KOPT-K1 (cell line): ENCODE results near the gene DCUN1D5.
A peak's percentile ranks its signal among the peaks of the same experiment; 100 is the strongest.

Source experiments
- H3K27ac ChIP-seq: fragments of 200-600 bp; sonication (generic); 2 replicates; pipeline ENCODE4 v1.5.1; 2016; ENCODE audit warnings: antibody characterized with exemption, mild to moderate bottlenecking, low read depth, low read length; ENCODE audit not compliant: poor library complexity, severe bottlenecking
- H3K36me3 ChIP-seq: fragments of 200-600 bp; sonication (generic); 2 replicates; pipeline ENCODE4 v1.5.1; 2017; ENCODE audit warnings: antibody characterized with exemption, mild to moderate bottlenecking, low read length, moderate library complexity; ENCODE audit not compliant: insufficient read depth
- H3K9me3 ChIP-seq: fragments of 200-600 bp; sonication (generic); 2 replicates; pipeline ENCODE4 v1.5.1; 2017; ENCODE audit warnings: antibody characterized with exemption, low read length, mild to moderate bottlenecking; ENCODE audit not compliant: insufficient read depth, poor library complexity, severe bottlenecking

The DCUN1D5 gene

GRCh38 chr11:103077554-103077953 is 14.4 kb downstream of the DCUN1D5 start:
- H3K27ac ChIP-seq = no peak overlapping the region
- H3K36me3 ChIP-seq = peaks cover 93% of the 10 kb centered on the region
- H3K9me3 ChIP-seq = no peaks in the 10 kb centered on the region

- Histone ChIP-seq H3K9me3 (no peaks in the 10 kb centered on the region), H3K27ac (no peak overlapping the region), H3K36me3 (peaks cover 85% of the 10 kb centered on the region)
Observed at GRCh38 chr11:103076361-103076760, 15.6 kb downstream of the DCUN1D5 start.

GRCh38 chr11:103071008-103071407 is 21.0 kb downstream of the DCUN1D5 start:
- H3K36me3 ChIP-seq = peaks cover 69% of the 10 kb centered on the region

GRCh38 chr11:103070142-103070541 is 21.8 kb downstream of the DCUN1D5 start:
- Histone ChIP-seq H3K27ac (peak overlapping the region; percentile 6), H3K9me3 (no peaks in the 10 kb centered on the region)

More at GRCh38 chr11:103071008-103071407, 21.0 kb downstream of the DCUN1D5 start:
- no peak overlapping the region for H3K27ac ChIP-seq
- no peaks in the 10 kb centered on the region for H3K9me3 ChIP-seq

GRCh38 chr11:103069367-103069766 is 22.6 kb downstream of the DCUN1D5 start:
- Histone ChIP-seq H3K27ac (no peak overlapping the region), H3K36me3 (peaks cover 69% of the 10 kb centered on the region), H3K9me3 (no peaks in the 10 kb centered on the region)

More at GRCh38 chr11:103070142-103070541, 21.8 kb downstream of the DCUN1D5 start:
- peaks cover 69% of the 10 kb centered on the region for H3K36me3 ChIP-seq

GRCh38 chr11:103067118-103067517 is 24.8 kb downstream of the DCUN1D5 start:
- peaks cover 76% of the 10 kb centered on the region for H3K36me3 ChIP-seq
- H3K27ac ChIP-seq = no peak overlapping the region
- H3K9me3 ChIP-seq = no peaks in the 10 kb centered on the region

- Histone ChIP-seq H3K9me3 (no peaks in the 10 kb centered on the region), H3K27ac (no peak overlapping the region), H3K36me3 (peaks cover 80% of the 10 kb centered on the region)
Observed at GRCh38 chr11:103061656-103062055, 30.3 kb downstream of the DCUN1D5 start.

GRCh38 chr11:103055221-103055890 is 36.6 kb downstream of the DCUN1D5 start:
- no peaks in the 10 kb centered on the region for H3K9me3 ChIP-seq
- H3K36me3 ChIP-seq = peaks cover 18% of the 10 kb centered on the region
- no peak overlapping the region for H3K27ac ChIP-seq

GRCh38 chr11:103053997-103054396 is 38.0 kb downstream of the DCUN1D5 start:
- Histone ChIP-seq H3K27ac (no peak overlapping the region), H3K9me3 (no peaks in the 10 kb centered on the region), H3K36me3 (peaks cover 11% of the 10 kb centered on the region)

GRCh38 chr11:103051981-103052380 is 40.0 kb downstream of the DCUN1D5 start:
- Histone ChIP-seq H3K9me3 (no peaks in the 10 kb centered on the region), H3K27ac (no peak overlapping the region), H3K36me3 (peaks cover 4% of the 10 kb centered on the region)

- H3K27ac ChIP-seq = no peak overlapping the region
- no peaks in the 10 kb centered on the region for H3K9me3 ChIP-seq
- no peaks in the 10 kb centered on the region; the same call in 1 of the 2 replicates for H3K36me3 ChIP-seq
Observed at GRCh38 chr11:103051151-103051801, 40.7 kb downstream of the DCUN1D5 start.

- Histone ChIP-seq H3K36me3 (no peaks in the 10 kb centered on the region; the same call in 1 of the 2 replicates), H3K27ac (no peak overlapping the region), H3K9me3 (no peaks in the 10 kb centered on the region)
Observed at GRCh38 chr11:103050351-103050750, 41.6 kb downstream of the DCUN1D5 start.

GRCh38 chr11:103047837-103048236 is 44.1 kb downstream of the DCUN1D5 start:
- H3K36me3 ChIP-seq = no peaks in the 10 kb centered on the region; the same call in 1 of the 2 replicates
- H3K9me3 ChIP-seq = no peaks in the 10 kb centered on the region
- H3K27ac ChIP-seq = no peak overlapping the region

GRCh38 chr11:103043826-103044678 is 47.9 kb downstream of the DCUN1D5 start:
- Histone ChIP-seq H3K36me3 (no peaks in the 10 kb centered on the region), H3K9me3 (no peaks in the 10 kb centered on the region)

GRCh38 chr11:103042161-103042560 is 49.8 kb downstream of the DCUN1D5 start:
- H3K9me3 ChIP-seq = no peaks in the 10 kb centered on the region
- no peaks in the 10 kb centered on the region for H3K36me3 ChIP-seq
- no peak overlapping the region for H3K27ac ChIP-seq

More at GRCh38 chr11:103043826-103044678, 47.9 kb downstream of the DCUN1D5 start:
- no peak overlapping the region for H3K27ac ChIP-seq
